HEK293 (cell line): ENCODE measurements around the gene PHF20.

Experiments
- CTCF ChIA-PET: fragments of 350-600 bp; formaldehyde crosslinking; extraction: SDS; loops from one replicate; lab custom pipeline; 2021; ENCODE audit warnings: antibody characterized with exemption; lab: Yijun Ruan, JAX
- POLR2A ChIA-PET: fragments of 300-600 bp; formaldehyde crosslinking; extraction: SDS; loops from one replicate; lab custom pipeline; 2020; ENCODE audit warnings: antibody characterized with exemption, inconsistent platforms; lab: Yijun Ruan, JAX
- H3K27ac ChIP-seq: fragments of 200-500 bp; sonication (Bioruptor generic); 2 replicates; pipeline ENCODE4 v1.5.1; 2014; ENCODE audit warnings: low read depth, low read length, control low read depth, inconsistent platforms; ENCODE audit errors: extremely low read depth
- H3K36me3 ChIP-seq, 2 experiments: fragments of 200-500 bp in 1 of 2; sonication (Bioruptor generic) in 1 of 2; 1 replicate in 1 of 2; 2 replicates in 1 of 2; pipeline ENCODE4 v1.5.1; 2014 to 2017; ENCODE audit warnings: inconsistent platforms in 2 of 2, low read length in 2 of 2; ENCODE audit not compliant: control insufficient read depth in 2 of 2, insufficient read depth in 1 of 2
- H3K4me1 ChIP-seq: fragments of 200-500 bp; sonication (Bioruptor generic); 2 replicates; pipeline ENCODE4 v1.5.1; 2014; ENCODE audit warnings: mild to moderate bottlenecking, low read length, inconsistent platforms; ENCODE audit not compliant: control insufficient read depth, insufficient read depth
- H3K4me3 ChIP-seq: 2 replicates; pipeline ENCODE4 v1.5.1; 2011; ENCODE audit warnings: low read depth, mild to moderate bottlenecking, control low read depth, low read length, moderate library complexity
- H3K9me3 ChIP-seq: fragments of 200-500 bp; sonication (Bioruptor generic); 2 replicates; pipeline ENCODE4 v1.5.1; 2014; ENCODE audit warnings: low read depth, low read length, inconsistent platforms; ENCODE audit not compliant: control insufficient read depth, insufficient read depth
- GLI2 ChIP-seq: fragments of 450-650 bp; formaldehyde crosslinking; IDR thresholded peaks from 2 replicates; pipeline ENCODE4; 2017; ENCODE audit warnings: missing biosample characterization, missing genetic modification characterization, low read depth, borderline replicate concordance
- HOXD13 ChIP-seq: sonication (generic); formaldehyde crosslinking; IDR thresholded peaks from 2 replicates; pipeline ENCODE4 v1.8.0; 2022; ENCODE audit warnings: missing genetic modification reagents, borderline replicate concordance
- KLF10 ChIP-seq: fragments of 450-650 bp; IDR thresholded peaks from 2 replicates; pipeline ENCODE4 v1.5.1; 2018; ENCODE audit warnings: missing biosample characterization, mild to moderate bottlenecking, missing genetic modification characterization
- KLF8 ChIP-seq: fragments of 450-650 bp; formaldehyde crosslinking; IDR thresholded peaks from 2 replicates; pipeline ENCODE4 v1.5.1; 2016; ENCODE audit warnings: missing biosample characterization, missing genetic modification characterization
- PRDM2 ChIP-seq: fragments of 450-650 bp; formaldehyde crosslinking; IDR thresholded peaks from 2 replicates; pipeline ENCODE4 v1.5.1; 2016; ENCODE audit warnings: missing biosample characterization, missing genetic modification characterization, borderline replicate concordance
- SCRT2 ChIP-seq: fragments of 450-650 bp; formaldehyde crosslinking; IDR thresholded peaks from 2 replicates; pipeline ENCODE4 v1.5.1; 2016; ENCODE audit warnings: missing biosample characterization, missing genetic modification characterization
- ZBTB7A ChIP-seq: fragments of 450-650 bp; formaldehyde crosslinking; IDR thresholded peaks from 2 replicates; pipeline ENCODE4 v1.5.1; 2016; ENCODE audit warnings: low read depth, missing biosample characterization, missing genetic modification characterization
- ZNF221 ChIP-seq: fragments of 450-650 bp; formaldehyde crosslinking; IDR thresholded peaks from 2 replicates; pipeline ENCODE4 v1.5.1; 2017; ENCODE audit warnings: missing biosample characterization, missing genetic modification characterization, borderline replicate concordance
- ZNF596 ChIP-seq: fragments of 450-650 bp; IDR thresholded peaks from 2 replicates; pipeline ENCODE4 v1.5.0; 2018; ENCODE audit warnings: missing biosample characterization, mild to moderate bottlenecking, missing genetic modification characterization, moderate library complexity
- ZNF658 ChIP-seq: fragments of 450-650 bp; formaldehyde crosslinking; IDR thresholded peaks from 2 replicates; pipeline ENCODE4; 2016; ENCODE audit warnings: missing biosample characterization, missing genetic modification characterization
- ZNF660 ChIP-seq: fragments of 450-650 bp; IDR thresholded peaks from 2 replicates; pipeline ENCODE4 v1.5.1; 2018; ENCODE audit warnings: missing biosample characterization, mild to moderate bottlenecking, missing genetic modification characterization
- ZNF692 ChIP-seq: fragments of 450-650 bp; formaldehyde crosslinking; IDR thresholded peaks from 2 replicates; pipeline ENCODE4 v1.5.1; 2016; ENCODE audit warnings: missing biosample characterization, missing genetic modification characterization
- ZSCAN5A ChIP-seq: fragments of 450-650 bp; formaldehyde crosslinking; IDR thresholded peaks from 2 replicates; pipeline ENCODE4 v1.5.1; 2016; ENCODE audit warnings: missing biosample characterization, missing genetic modification characterization
- TF ChIP-seq, protein P1 (sequence below): fragments of 450-650 bp; formaldehyde crosslinking; IDR thresholded peaks from 2 replicates; pipeline ENCODE4 v1.5.1; 2016; ENCODE audit warnings: missing biosample characterization, missing genetic modification characterization
- TF ChIP-seq, protein P2 (sequence below): IDR thresholded peaks from 2 replicates; pipeline ENCODE4 v1.6.1; 2011; ENCODE audit warnings: mild to moderate bottlenecking, low read depth, low read length, borderline replicate concordance

PHF20 gene

GRCh38 chr20:35772563-35773058 lies 796 bp downstream of the PHF20 start (continued):
- TF ChIP-seq ZBTB7A (tag by site-specific recombination) = no peak
- TF ChIP-seq ZNF692 (tag by site-specific recombination) = no peak
- TF ChIP-seq PRDM2 (tag by site-specific recombination) = no peak
- TF ChIP-seq KLF8 (tag by site-specific recombination) = no peak
- TF ChIP-seq, protein P1, sequence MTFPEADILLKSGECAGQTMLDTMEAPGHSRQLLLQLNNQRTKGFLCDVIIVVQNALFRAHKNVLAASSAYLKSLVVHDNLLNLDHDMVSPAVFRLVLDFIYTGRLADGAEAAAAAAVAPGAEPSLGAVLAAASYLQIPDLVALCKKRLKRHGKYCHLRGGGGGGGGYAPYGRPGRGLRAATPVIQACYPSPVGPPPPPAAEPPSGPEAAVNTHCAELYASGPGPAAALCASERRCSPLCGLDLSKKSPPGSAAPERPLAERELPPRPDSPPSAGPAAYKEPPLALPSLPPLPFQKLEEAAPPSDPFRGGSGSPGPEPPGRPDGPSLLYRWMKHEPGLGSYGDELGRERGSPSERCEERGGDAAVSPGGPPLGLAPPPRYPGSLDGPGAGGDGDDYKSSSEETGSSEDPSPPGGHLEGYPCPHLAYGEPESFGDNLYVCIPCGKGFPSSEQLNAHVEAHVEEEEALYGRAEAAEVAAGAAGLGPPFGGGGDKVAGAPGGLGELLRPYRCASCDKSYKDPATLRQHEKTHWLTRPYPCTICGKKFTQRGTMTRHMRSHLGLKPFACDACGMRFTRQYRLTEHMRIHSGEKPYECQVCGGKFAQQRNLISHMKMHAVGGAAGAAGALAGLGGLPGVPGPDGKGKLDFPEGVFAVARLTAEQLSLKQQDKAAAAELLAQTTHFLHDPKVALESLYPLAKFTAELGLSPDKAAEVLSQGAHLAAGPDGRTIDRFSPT (tag by site-specific recombination) = no peak

DNA sequence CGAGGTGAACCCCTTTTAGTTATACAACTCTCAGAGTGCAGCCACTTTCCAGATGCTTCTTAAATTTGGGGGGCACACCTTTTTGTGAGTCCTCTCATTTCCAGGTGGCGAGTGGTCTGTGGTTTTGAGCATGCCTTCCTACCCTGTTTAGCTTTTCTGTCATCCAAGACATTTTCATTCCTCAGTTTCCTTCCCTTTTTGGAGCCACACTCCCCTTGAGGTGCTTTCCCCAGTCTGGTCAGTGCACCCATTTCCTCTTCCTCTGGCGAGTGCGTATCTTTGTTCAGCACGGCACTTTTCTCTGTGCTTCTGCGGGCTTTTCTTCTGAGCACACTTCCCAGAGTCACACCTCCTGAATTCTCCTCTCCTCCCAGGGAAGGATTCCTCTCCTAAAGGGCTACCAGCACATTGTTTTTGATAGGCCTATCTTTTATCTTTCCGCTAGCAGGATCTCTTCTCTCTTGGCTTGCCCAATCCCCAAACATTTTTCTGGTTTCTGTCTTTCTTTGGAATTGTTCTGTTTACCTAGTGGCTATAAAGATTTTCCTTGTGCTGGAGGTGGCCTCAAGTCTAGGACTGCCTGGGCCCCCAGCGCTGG lies 1.4 kb downstream of the PHF20 start:
- peak overlapping the region; percentile 32; the same call in 1 of the 2 replicates for H3K27ac ChIP-seq
- ChIA-PET POLR2A (interaction anchor here (0.6 to 1.5 kb wide), 2 partner anchors 49 to 360 kb away, joined by 3 to 4 read pairs; no protein-coding TSS in a partner anchor), CTCF (no interaction called here)
- peaks cover 0 to 11% of the 10 kb centered on the region in 2 experiments; a peak in 2 of 3 replicates for H3K36me3 ChIP-seq
- H3K4me3 ChIP-seq = no peak overlapping the region
- H3K9me3 ChIP-seq = no peaks in the 10 kb centered on the region
- H3K4me1 ChIP-seq = peaks cover 23% of the 10 kb centered on the region
- TF ChIP-seq ZNF660 (tag by site-specific recombination) (no peak), ZNF596 (no peak), SCRT2 (tag by site-specific recombination) (no peak), HOXD13 (no peak), KLF10 (tag by site-specific recombination) (no peak), GLI2 (tag by site-specific recombination) (no peak), ZNF658 (tag by site-specific recombination) (no peak), ZNF221 (tag by site-specific recombination) (no peak), ZSCAN5A (tag by site-specific recombination) (no peak)
- TF ChIP-seq, protein P2, sequence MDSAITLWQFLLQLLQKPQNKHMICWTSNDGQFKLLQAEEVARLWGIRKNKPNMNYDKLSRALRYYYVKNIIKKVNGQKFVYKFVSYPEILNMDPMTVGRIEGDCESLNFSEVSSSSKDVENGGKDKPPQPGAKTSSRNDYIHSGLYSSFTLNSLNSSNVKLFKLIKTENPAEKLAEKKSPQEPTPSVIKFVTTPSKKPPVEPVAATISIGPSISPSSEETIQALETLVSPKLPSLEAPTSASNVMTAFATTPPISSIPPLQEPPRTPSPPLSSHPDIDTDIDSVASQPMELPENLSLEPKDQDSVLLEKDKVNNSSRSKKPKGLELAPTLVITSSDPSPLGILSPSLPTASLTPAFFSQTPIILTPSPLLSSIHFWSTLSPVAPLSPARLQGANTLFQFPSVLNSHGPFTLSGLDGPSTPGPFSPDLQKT = no peak
- TF ChIP-seq, protein P1 (tag by site-specific recombination) = no peak
